CD14-positive monocyte (primary cell): ENCODE measurements around the gene HINT3. TPM values are rescaled to one million over a fixed set of nuclear protein-coding genes. Genes with fewer than 3 reads are reported as not detected.

ENCODE experiments used
- DNase-seq, 3 donors: peaks; one replicate each; pipeline ENCODE4 v3.0.0-alpha.2; 2011 to 2022
- H2AFZ ChIP-seq: 2 replicates; pipeline ENCODE4 v1.6.0; 2012; ENCODE audit warnings: mild to moderate bottlenecking, low read depth, low read length, inconsistent platforms; ENCODE audit not compliant: insufficient read depth, poor library complexity, severe bottlenecking
- H3K27ac ChIP-seq, 2 donors: 1 replicate in 1 of 2; 2 replicates in 1 of 2; pipeline ENCODE4 v1.5.1; 2012 to 2013; ENCODE audit warnings: low read length in 2 of 2, control low read depth in 1 of 2, inconsistent platforms in 1 of 2, low read depth in 1 of 2, mild to moderate bottlenecking in 1 of 2
- H3K27me3 ChIP-seq, 2 donors: one replicate each; pipeline versions ENCODE4 v1.6.0 to v1.6.1; 2011 to 2013; ENCODE audit warnings: low read length in 2 of 2; ENCODE audit not compliant: control insufficient read depth in 2 of 2, insufficient read depth in 2 of 2
- H3K36me3 ChIP-seq, 2 donors: replicated peaks in 1 of 2; 1 replicate in 1 of 2; 2 replicates in 1 of 2; pipeline versions ENCODE4 v1.5.1 to v1.6.1; 2012 to 2013; ENCODE audit warnings: low read length in 2 of 2, control low read depth in 1 of 2, inconsistent platforms in 1 of 2, mild to moderate bottlenecking in 1 of 2; ENCODE audit not compliant: insufficient read depth in 2 of 2, control insufficient read depth in 1 of 2
- H3K4me1 ChIP-seq, 2 donors: 1 replicate in 1 of 2; 2 replicates in 1 of 2; pipeline versions ENCODE4 v1.5.1 to v1.6.1; 2012 to 2013; ENCODE audit warnings: low read length in 2 of 2, control low read depth in 1 of 2, inconsistent platforms in 1 of 2, mild to moderate bottlenecking in 1 of 2, moderate library complexity in 1 of 2; ENCODE audit not compliant: insufficient read depth in 2 of 2, control insufficient read depth in 1 of 2
- H3K4me2 ChIP-seq: replicated peaks from 2 replicates; pipeline ENCODE3; 2012; ENCODE audit warnings: low read length, moderate library complexity, mild to moderate bottlenecking; ENCODE audit not compliant: poor library complexity, severe bottlenecking; ENCODE audit errors: extremely low read depth
- H3K4me3 ChIP-seq, 3 experiments: fragments of 200-600 bp in 1 of 3; sonication (generic) in 1 of 3; replicated peaks in 1 of 3; 1 replicate in 2 of 3; 2 replicates in 1 of 3; pipeline ENCODE4 v1.5.1; 2011 to 2013; ENCODE audit warnings: low read length in 3 of 3, mild to moderate bottlenecking in 3 of 3, control low read depth in 2 of 3, low read depth in 2 of 3, inconsistent platforms in 1 of 3, moderate library complexity in 1 of 3
- H3K79me2 ChIP-seq: 2 replicates; pipeline ENCODE4 v1.6.0; 2012; ENCODE audit warnings: mild to moderate bottlenecking, control low read depth, inconsistent platforms, low read length, moderate library complexity; ENCODE audit not compliant: insufficient read depth
- H3K9ac ChIP-seq: 2 replicates; pipeline ENCODE4 v1.6.0; 2017; ENCODE audit warnings: low read length, mild to moderate bottlenecking; ENCODE audit not compliant: insufficient read depth, poor library complexity, severe bottlenecking
- H3K9me3 ChIP-seq, 2 donors: replicated peaks in 1 of 2; 1 replicate in 1 of 2; 2 replicates in 1 of 2; pipeline versions ENCODE4 v1.5.1 to v1.6.1; 2012 to 2013; ENCODE audit warnings: low read length in 2 of 2, control low read depth in 1 of 2; ENCODE audit not compliant: control insufficient read depth in 1 of 2, insufficient read depth in 1 of 2
- H4K20me1 ChIP-seq: 2 replicates; pipeline ENCODE4 v1.6.0; 2012; ENCODE audit warnings: mild to moderate bottlenecking, low read length, control low read depth, moderate library complexity; ENCODE audit not compliant: insufficient read depth
- H3K27ac Mint-ChIP-seq, 7 donors: one replicate each; pipeline ENCODE4 v1.8.0; 2020; ENCODE audit warnings: mild to moderate bottlenecking in 7 of 7, mixed read lengths in 7 of 7, moderate library complexity in 6 of 7, inconsistent platforms in 2 of 7
- H3K27me3 Mint-ChIP-seq, 3 donors: one replicate each; pipeline ENCODE4 v1.8.0; 2021 to 2022; ENCODE audit warnings: low read depth in 3 of 3, mild to moderate bottlenecking in 3 of 3, mixed read lengths in 3 of 3, moderate library complexity in 3 of 3, inconsistent platforms in 1 of 3
- H3K36me3 Mint-ChIP-seq, 2 donors: one replicate each; pipeline ENCODE4 v1.8.0; 2020; ENCODE audit warnings: mixed read lengths in 2 of 2, inconsistent platforms in 1 of 2, mild to moderate bottlenecking in 1 of 2
- H3K4me1 Mint-ChIP-seq: one replicate; pipeline ENCODE4 v1.8.0; 2020; ENCODE audit warnings: mild to moderate bottlenecking, mixed read lengths
- H3K4me3 Mint-ChIP-seq, 2 donors: one replicate each; pipeline ENCODE4 v1.8.0; 2020; ENCODE audit warnings: mild to moderate bottlenecking in 2 of 2, mixed read lengths in 2 of 2, moderate library complexity in 1 of 2
- H3K9me3 Mint-ChIP-seq, 7 donors: one replicate each; pipeline ENCODE4 v1.8.0; 2020 to 2022; ENCODE audit warnings: mixed read lengths in 7 of 7, mild to moderate bottlenecking in 6 of 7, moderate library complexity in 6 of 7, inconsistent platforms in 2 of 7
- WGBS: methylation state at CpG from one replicate; pipeline ENCODE4 v1.1.5; 2013; ENCODE audit warnings: missing lambda C conversion rate; ENCODE audit not compliant: insufficient coverage; 5-methylcytosine and 5-hydroxymethylcytosine counted together
- intact Hi-C, 2 donors: fragments of 100-400 bp; cut with micrococcal nuclease; formaldehyde crosslinking; loops; one replicate each; pipeline versions ENCODE4 v1.15.0 to v1.15.1; 2023
- polyA plus RNA-seq, 3 donors: library from polyadenylated mRNA; depleted of rRNA in 1 of 3; unstranded in 2 of 3; stranded (reverse) in 1 of 3; fragments of 300-500 nt in 2 of 3; fragments of >200 nt in 1 of 3; fragmentation: Illumina TruSeq in 2 of 3; gene quantifications; 1 replicate in 2 of 3; 2 replicates in 1 of 3; pipeline ENCODE4 v1.2.3, GENCODE V29; 2012 to 2021
- TF ChIP-seq, protein P1 (sequence below): fragments of 200-600 bp; IDR thresholded peaks from one replicate; pipeline ENCODE4 v1.8.0; 2022; ENCODE audit warnings: antibody characterized with exemption, mild to moderate bottlenecking

HINT3 gene
- polyA plus RNA-seq, 3 donors: 5.3 to 18.0 (median 12.3) TPM

DNA sequence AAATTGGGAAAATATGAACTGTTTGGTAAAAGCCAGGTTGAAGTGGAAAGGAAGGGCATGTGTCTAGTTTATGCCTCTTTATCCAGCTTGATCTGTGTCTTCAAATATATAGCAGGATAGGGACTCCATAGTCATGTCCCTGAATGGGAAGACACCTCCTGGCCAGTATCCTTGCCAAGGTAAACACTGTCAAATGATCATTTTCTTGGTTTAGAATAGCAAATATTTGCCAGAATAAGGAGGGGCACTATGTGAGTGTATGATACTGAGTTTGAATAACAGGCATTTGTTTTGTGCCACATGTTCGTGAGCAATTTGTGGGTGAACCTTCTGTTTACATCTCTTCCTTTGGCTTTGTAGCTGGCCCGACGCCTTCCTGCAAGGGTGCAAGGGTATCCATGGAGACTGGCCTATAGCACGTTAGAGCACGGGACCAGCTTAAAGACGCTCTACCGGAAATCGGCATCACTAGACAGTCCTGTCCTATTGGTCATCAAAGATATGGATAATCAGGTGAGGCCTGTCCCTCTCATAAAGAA, 34.2 kb upstream of the HINT3 start:
- H3K4me1 ChIP-seq: peaks cover 40 to 51% of the 10 kb centered on the region in 2 donors
- Mint-ChIP-seq H3K4me3 (no peak overlapping the region), H3K4me1 (peaks cover 59% of the 10 kb centered on the region), H3K36me3 (peaks cover 43 to 50% of the 10 kb centered on the region in 2 donors), H3K27me3 (no peaks in the 10 kb centered on the region), H3K27ac (no peak overlapping the region), H3K9me3 (peaks cover 0 to 3% (median 0%) of the 10 kb centered on the region in 7 donors)
- H3K4me2 ChIP-seq: no peak overlapping the region
- intact Hi-C loops: no loop called here
- no peak overlapping the region for H3K27ac ChIP-seq
- H3K27me3 ChIP-seq: no peaks in the 10 kb centered on the region
- no peak overlapping the region for H2AFZ ChIP-seq
- TF ChIP-seq, protein P1, sequence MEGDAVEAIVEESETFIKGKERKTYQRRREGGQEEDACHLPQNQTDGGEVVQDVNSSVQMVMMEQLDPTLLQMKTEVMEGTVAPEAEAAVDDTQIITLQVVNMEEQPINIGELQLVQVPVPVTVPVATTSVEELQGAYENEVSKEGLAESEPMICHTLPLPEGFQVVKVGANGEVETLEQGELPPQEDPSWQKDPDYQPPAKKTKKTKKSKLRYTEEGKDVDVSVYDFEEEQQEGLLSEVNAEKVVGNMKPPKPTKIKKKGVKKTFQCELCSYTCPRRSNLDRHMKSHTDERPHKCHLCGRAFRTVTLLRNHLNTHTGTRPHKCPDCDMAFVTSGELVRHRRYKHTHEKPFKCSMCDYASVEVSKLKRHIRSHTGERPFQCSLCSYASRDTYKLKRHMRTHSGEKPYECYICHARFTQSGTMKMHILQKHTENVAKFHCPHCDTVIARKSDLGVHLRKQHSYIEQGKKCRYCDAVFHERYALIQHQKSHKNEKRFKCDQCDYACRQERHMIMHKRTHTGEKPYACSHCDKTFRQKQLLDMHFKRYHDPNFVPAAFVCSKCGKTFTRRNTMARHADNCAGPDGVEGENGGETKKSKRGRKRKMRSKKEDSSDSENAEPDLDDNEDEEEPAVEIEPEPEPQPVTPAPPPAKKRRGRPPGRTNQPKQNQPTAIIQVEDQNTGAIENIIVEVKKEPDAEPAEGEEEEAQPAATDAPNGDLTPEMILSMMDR: no peak
- H3K36me3 ChIP-seq: peaks cover 23 to 37% of the 10 kb centered on the region in 2 donors
- 98% methylated on average over 8 of the region's 8 CpGs for whole genome bisulfite sequencing
- no peak overlapping the region for H3K9ac ChIP-seq
- no peaks in the 10 kb centered on the region for H4K20me1 ChIP-seq
- DNase-seq: no peak
- H3K4me3 ChIP-seq: no peak overlapping the region
- H3K79me2 ChIP-seq: peaks cover 21% of the 10 kb centered on the region
- H3K9me3 ChIP-seq: no peaks in the 10 kb centered on the region

DNA sequence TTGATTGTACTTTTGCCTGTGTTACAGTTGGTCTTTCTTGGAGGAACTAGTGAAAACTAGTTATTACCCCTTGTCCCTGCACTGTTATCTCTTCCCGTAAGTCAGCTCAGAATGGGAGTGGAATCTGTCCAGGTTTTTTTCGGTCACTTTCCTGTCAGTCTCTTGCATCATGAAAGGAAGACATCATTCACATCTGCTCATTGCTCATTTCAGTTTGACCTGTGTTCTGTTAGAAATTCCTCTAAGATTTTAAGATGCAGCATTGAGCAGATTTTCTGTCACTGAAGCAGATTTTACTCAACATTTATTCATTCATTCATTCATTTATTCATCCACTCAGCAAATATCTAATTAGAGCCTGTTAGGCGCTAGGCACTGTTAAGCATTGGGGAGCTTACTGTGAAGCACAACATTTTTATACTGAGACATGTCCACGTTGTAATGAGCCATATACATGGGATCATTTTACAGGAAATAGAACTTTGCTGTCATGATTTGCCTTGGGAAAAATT, 33.1 kb upstream of the HINT3 start:
- no peaks in the 10 kb centered on the region for H4K20me1 ChIP-seq
- H3K27me3 Mint-ChIP-seq: no peaks in the 10 kb centered on the region
- peaks cover 0 to 3% (median 0%) of the 10 kb centered on the region in 7 donors for H3K9me3 Mint-ChIP-seq
- intact Hi-C loops: no loop called here
- no peak overlapping the region for H3K9ac ChIP-seq
- H3K36me3 Mint-ChIP-seq: peaks cover 44 to 54% of the 10 kb centered on the region in 2 donors
- H3K36me3 ChIP-seq: peaks cover 26 to 45% of the 10 kb centered on the region in 2 donors
- H3K4me1 Mint-ChIP-seq: peaks cover 65% of the 10 kb centered on the region
- H3K4me3 Mint-ChIP-seq: no peak overlapping the region
- H3K4me2 ChIP-seq: no peak overlapping the region
- H2AFZ ChIP-seq: no peak overlapping the region
- H3K4me3 ChIP-seq: no peak overlapping the region
- no CpG with 5 or more reads among the region's 4 CpGs for WGBS
- TF ChIP-seq, protein P1: no peak
- peak overlapping the region in 1 of 2 donors; percentile 76 for H3K27ac ChIP-seq
- H3K4me1 ChIP-seq: peaks cover 44 to 58% of the 10 kb centered on the region in 2 donors
- no peaks in the 10 kb centered on the region for H3K27me3 ChIP-seq
- no peak for DNase-seq
- H3K27ac Mint-ChIP-seq: peak overlapping the region; percentile 13 to 81 (median 69)
- H3K79me2 ChIP-seq: peaks cover 21% of the 10 kb centered on the region
- H3K9me3 ChIP-seq: no peaks in the 10 kb centered on the region
